ENCODE measurements around the gene ZNF793.

The ZNF793 gene

GRCh38 chr19:37513397-37513796, 6.7 kb downstream of the ZNF793 start:
- DNase-seq (ENCODE audit: low spot score), result no peak
- TF ChIP-seq CTCF (IDR thresholded peaks at IDR 0.05), result no peak
- Histone ChIP-seq H3K4me3 (no peak overlapping the region), H3K27ac (no peak overlapping the region)

GRCh38 chr19:37519890-37520289, 13.2 kb downstream of the ZNF793 start:
- DNase-seq (ENCODE audit: low spot score), result no peak
- no peak for TF ChIP-seq CTCF (IDR thresholded peaks at IDR 0.05)
- no peak overlapping the region for H3K4me3 ChIP-seq
- no peak overlapping the region for H3K27ac ChIP-seq

DNA sequence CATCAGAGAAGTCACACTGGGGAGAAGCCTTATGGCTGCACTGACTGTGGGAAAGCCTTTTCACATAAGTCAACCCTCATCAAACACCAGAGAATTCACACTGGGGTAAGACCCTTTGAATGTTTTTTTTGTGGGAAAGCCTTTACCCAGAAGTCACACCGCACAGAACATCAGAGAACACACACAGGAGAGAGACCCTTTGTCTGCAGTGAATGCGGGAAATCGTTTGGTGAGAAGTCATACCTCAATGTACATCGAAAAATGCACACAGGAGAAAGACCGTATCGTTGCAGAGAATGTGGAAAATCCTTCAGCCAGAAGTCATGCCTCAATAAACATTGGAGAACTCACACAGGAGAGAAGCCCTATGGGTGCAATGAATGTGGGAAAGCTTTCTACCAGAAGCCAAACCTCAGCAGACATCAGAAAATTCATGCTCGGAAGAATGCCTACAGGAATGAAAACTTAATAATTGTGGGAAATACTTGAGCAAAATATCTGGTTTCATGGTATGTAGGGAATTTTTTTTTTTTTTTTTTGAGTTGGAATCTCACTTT, 30.7 kb downstream of the ZNF793 start:
- no peak for DNase-seq (ENCODE audit: low spot score)
- H3K27ac ChIP-seq, result no peak overlapping the region
- H3K4me3 ChIP-seq, result peak overlapping the region; percentile 6
- TF ChIP-seq CTCF (IDR thresholded peaks at IDR 0.05), result no peak

- DNase-seq (ENCODE audit: low spot score), result no peak
- Histone ChIP-seq H3K4me3 (peak overlapping the region; percentile 51), H3K27ac (no peak overlapping the region)
- TF ChIP-seq CTCF (IDR thresholded peaks at IDR 0.05), result no peak
These were observed 44.6 kb downstream of the ZNF793 start for GRCh38 chr19:37551129-37551993.

GRCh38 chr19:37563518-37563917, 56.8 kb downstream of the ZNF793 start:
- DNase-seq (ENCODE audit: low spot score), result no peak
- Histone ChIP-seq H3K4me3 (peak overlapping the region; percentile 9), H3K27ac (no peak overlapping the region)
- TF ChIP-seq CTCF (IDR thresholded peaks at IDR 0.05), result no peak

GRCh38 chr19:37564624-37565369, 58.1 kb downstream of the ZNF793 start:
- no peak overlapping the region for H3K27ac ChIP-seq
- no peak for TF ChIP-seq CTCF (IDR thresholded peaks at IDR 0.05)
- H3K4me3 ChIP-seq, result peak overlapping the region; percentile 18
- no peak for DNase-seq (ENCODE audit: low spot score)
